ENCODE data around the gene EVPLL.
"Not testable (repeated sequence)": the region's sequence is repeated elsewhere in the genome, so short reads cannot be mapped to it uniquely, and the experiment has no call there.

The EVPLL gene

GRCh38 chr17:18374216-18374615, 3.4 kb upstream of the EVPLL start:
- Mint-ChIP-seq H3K36me3 (ENCODE audit: low read depth) (no peaks in the 10 kb centered on the region), H3K4me1 (no peaks in the 10 kb centered on the region), H3K4me3 (no peak overlapping the region), H3K27ac (no peak overlapping the region), H3K9me3 (no peaks in the 10 kb centered on the region), H3K27me3 (ENCODE audit: low read depth) (peaks cover 5% of the 10 kb centered on the region)
- TF ChIP-seq, protein P1, sequence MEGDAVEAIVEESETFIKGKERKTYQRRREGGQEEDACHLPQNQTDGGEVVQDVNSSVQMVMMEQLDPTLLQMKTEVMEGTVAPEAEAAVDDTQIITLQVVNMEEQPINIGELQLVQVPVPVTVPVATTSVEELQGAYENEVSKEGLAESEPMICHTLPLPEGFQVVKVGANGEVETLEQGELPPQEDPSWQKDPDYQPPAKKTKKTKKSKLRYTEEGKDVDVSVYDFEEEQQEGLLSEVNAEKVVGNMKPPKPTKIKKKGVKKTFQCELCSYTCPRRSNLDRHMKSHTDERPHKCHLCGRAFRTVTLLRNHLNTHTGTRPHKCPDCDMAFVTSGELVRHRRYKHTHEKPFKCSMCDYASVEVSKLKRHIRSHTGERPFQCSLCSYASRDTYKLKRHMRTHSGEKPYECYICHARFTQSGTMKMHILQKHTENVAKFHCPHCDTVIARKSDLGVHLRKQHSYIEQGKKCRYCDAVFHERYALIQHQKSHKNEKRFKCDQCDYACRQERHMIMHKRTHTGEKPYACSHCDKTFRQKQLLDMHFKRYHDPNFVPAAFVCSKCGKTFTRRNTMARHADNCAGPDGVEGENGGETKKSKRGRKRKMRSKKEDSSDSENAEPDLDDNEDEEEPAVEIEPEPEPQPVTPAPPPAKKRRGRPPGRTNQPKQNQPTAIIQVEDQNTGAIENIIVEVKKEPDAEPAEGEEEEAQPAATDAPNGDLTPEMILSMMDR (IDR thresholded peaks at IDR 0.05; ENCODE audit: unreplicated experiment in 3 of 3), result no peak

DNA sequence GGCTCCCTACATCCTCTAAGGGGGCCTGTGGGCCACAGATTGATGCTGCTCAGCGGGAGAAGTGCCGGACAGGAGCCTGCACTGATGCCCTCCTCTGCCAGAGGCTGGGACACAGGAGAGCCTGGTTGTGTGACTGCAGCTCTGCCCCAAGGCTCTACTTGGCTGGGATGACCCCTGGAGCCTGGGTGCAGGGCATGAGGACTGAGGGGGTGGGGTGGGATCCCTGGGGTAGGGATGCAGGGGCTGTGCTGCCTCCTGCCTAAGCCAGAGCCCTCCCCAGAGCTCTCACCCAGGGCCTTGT, 577 bp downstream of the EVPLL start:
- Mint-ChIP-seq H3K27me3 (ENCODE audit: low read depth) (no peaks in the 10 kb centered on the region), H3K36me3 (ENCODE audit: low read depth) (no peaks in the 10 kb centered on the region), H3K9me3 (no peaks in the 10 kb centered on the region), H3K4me3 (no peak overlapping the region), H3K27ac (no peak overlapping the region), H3K4me1 (no peaks in the 10 kb centered on the region)
- TF ChIP-seq, protein P1 (IDR thresholded peaks at IDR 0.05; ENCODE audit: unreplicated experiment in 3 of 3), result no peak

GRCh38 chr17:18378614-18379013, 1.0 kb downstream of the EVPLL start:
- not testable (repeated sequence) for H3K9me3 Mint-ChIP-seq; H3K36me3 Mint-ChIP-seq (ENCODE audit: low read depth); H3K27ac Mint-ChIP-seq; H3K4me3 Mint-ChIP-seq; H3K4me1 Mint-ChIP-seq; H3K27me3 Mint-ChIP-seq (ENCODE audit: low read depth)

DNA sequence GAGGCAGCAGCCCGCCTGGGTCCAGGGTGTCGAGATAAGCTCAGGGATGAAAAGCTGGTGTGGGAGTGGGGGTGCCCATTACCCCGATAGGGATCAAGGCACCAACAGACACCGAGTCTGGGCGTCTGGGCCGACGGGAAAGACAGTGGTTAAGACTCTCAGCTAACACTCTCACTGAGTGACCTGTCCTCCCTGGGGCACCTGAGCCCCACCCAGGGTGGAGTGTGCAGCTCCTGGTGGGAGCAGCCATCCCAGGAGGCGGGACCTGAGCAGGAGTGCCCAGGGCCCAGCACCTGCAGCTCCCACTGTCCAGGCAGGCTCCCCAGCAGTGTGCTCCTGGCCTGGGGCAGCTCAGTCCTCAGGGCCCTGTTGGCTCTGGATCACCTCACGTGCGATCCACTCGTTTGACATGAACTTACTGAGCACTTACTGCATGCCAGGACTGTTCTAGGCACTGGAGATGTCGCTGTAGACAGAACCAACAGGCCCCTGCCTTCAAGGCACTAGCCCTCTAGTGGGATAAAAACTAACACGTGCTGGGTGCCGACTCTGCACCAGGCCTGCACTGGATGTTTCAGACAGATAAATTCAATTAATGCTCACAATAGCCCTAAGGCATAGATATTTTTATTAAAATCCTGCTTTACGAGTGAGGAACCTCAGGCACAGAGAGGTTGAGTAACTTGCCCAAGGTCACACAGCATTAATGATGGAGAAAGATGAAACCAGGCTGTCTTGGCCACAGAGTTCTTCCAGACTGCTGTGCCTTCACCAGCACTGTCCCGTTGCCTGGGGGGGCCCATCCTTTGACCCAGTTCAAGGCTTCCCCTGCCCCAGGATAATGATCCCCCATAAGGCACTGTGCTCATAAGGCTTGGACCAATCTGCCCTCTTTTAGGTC, 1.9 kb downstream of the EVPLL start:
- TF ChIP-seq, protein P1 (IDR thresholded peaks at IDR 0.05; ENCODE audit: unreplicated experiment in 3 of 3), result no peak
- Mint-ChIP-seq H3K27ac (no peak overlapping the region), H3K9me3 (no peaks in the 10 kb centered on the region), H3K36me3 (ENCODE audit: low read depth) (no peaks in the 10 kb centered on the region), H3K27me3 (ENCODE audit: low read depth) (no peaks in the 10 kb centered on the region), H3K4me3 (no peak overlapping the region), H3K4me1 (no peaks in the 10 kb centered on the region)

DNA sequence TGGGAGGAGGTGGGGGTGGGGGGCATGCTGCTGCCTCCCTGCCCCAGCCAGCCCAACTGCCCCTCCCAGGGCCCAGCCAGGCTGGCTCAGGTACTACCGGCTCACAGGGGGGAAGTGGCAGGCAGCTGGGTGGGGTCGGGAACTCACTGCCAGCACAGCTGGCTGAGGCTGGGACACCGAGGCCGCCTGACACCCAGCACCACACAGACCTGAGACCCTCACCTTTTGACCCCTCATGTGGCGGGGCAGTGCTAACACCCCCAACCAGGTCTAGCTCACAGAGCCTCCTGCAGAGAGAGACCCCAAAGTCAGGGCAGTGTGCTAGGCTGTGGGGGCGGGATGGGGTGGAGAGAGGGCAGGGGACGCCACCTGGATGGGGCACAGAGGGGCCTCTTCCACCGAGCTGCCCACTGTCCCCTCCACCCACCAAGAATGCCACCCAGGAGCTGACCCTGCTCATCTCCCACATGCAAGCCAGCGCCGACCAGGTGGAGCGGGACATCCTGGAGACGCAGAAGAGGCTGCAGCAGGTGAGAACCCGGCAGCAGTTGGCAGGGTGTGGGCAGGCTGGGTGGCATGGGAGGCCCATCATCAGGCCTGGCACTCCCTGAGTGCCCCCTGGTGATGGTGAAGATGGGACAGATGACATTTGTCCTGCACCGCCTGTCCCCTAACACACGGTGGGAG, 3.0 kb downstream of the EVPLL start:
- no peaks in the 10 kb centered on the region for H3K9me3 Mint-ChIP-seq
- TF ChIP-seq, protein P1 (IDR thresholded peaks at IDR 0.05; ENCODE audit: unreplicated experiment in 3 of 3), result no peak
- no peaks in the 10 kb centered on the region for H3K4me1 Mint-ChIP-seq
- H3K36me3 Mint-ChIP-seq (ENCODE audit: low read depth), result no peaks in the 10 kb centered on the region
- peaks cover 3% of the 10 kb centered on the region for H3K27me3 Mint-ChIP-seq (ENCODE audit: low read depth)
- H3K27ac Mint-ChIP-seq, result no peak overlapping the region
- H3K4me3 Mint-ChIP-seq, result no peak overlapping the region

GRCh38 chr17:18381158-18381952, 3.8 kb downstream of the EVPLL start:
- Mint-ChIP-seq H3K9me3 (no peaks in the 10 kb centered on the region), H3K27ac (no peak overlapping the region), H3K27me3 (ENCODE audit: low read depth) (peaks cover 3% of the 10 kb centered on the region), H3K4me3 (no peak overlapping the region), H3K36me3 (ENCODE audit: low read depth) (no peaks in the 10 kb centered on the region), H3K4me1 (no peaks in the 10 kb centered on the region)
- TF ChIP-seq, protein P1 (IDR thresholded peaks at IDR 0.05; ENCODE audit: unreplicated experiment in 3 of 3), result no peak

All from nephron (organoid).